Measurements from ENCODE around the gene CMTM1.
A peak's percentile ranks its signal among the peaks of the same experiment; 100 is the strongest.

DNA sequence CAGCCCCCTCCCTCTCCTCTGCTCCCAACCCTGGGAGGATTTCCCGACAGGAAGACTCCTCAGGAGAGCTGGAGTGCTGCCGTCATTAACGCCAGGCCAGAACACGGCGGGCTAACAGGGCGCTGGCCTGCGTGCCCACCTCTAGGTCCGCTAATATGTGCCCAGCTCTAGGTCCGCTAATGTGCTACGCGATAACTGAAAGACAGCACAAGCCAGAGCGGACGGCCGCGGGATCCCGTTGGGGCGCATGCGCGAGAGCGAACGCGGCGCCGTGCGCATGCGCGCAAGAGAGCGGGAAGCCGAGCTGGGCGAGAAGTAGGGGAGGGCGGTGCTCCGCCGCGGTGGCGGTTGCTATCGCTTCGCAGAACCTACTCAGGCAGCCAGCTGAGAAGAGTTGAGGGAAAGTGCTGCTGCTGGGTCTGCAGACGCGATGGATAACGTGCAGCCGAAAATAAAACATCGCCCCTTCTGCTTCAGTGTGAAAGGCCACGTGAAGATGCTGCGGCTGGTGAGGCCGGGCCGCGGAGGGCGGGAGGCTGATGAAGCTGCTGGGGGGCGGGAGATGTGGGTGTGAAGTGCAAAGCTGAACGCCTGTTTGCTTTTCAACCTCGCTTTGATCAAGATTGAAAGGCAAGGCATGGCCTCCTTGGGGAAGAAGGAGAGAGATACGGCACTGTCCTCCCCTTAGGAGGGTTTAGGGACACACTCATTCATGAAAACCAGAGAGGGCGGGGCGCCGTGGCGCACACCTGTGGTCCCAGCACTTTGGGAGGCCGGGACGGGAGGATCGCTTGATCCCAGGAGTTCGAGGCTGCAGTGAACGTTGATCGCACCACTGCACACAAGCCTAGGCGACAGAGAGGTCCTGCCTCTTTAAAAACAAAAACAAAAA lies 13.7 kb upstream of the CMTM1 start, which contains the start of gene CKLF:
- TF ChIP-seq, protein P1, sequence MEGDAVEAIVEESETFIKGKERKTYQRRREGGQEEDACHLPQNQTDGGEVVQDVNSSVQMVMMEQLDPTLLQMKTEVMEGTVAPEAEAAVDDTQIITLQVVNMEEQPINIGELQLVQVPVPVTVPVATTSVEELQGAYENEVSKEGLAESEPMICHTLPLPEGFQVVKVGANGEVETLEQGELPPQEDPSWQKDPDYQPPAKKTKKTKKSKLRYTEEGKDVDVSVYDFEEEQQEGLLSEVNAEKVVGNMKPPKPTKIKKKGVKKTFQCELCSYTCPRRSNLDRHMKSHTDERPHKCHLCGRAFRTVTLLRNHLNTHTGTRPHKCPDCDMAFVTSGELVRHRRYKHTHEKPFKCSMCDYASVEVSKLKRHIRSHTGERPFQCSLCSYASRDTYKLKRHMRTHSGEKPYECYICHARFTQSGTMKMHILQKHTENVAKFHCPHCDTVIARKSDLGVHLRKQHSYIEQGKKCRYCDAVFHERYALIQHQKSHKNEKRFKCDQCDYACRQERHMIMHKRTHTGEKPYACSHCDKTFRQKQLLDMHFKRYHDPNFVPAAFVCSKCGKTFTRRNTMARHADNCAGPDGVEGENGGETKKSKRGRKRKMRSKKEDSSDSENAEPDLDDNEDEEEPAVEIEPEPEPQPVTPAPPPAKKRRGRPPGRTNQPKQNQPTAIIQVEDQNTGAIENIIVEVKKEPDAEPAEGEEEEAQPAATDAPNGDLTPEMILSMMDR (IDR thresholded peaks at IDR 0.05; ENCODE audit: extremely low read depth in 1 of 2, insufficient read depth in 1 of 2, low read depth in 1 of 2, low read length in 2 of 2): no peak
- TF ChIP-seq POLR2A (IDR thresholded peaks at IDR 0.05; ENCODE audit: low read depth, low read length): peak; percentile 83
- TF ChIP-seq MAX (IDR thresholded peaks at IDR 0.05; ENCODE audit: insufficient read depth, insufficient read length): peak; percentile 39
- peak; percentile 69 for TF ChIP-seq POLR2AphosphoS5 (IDR thresholded peaks at IDR 0.05; ENCODE audit: insufficient read depth, low read depth, low read length)
- TF ChIP-seq JUN (IDR thresholded peaks at IDR 0.05; ENCODE audit: borderline replicate concordance, insufficient read depth, insufficient read length, low read depth): no peak

All from endothelial cell of umbilical vein (primary cell).